Fibroblast of gingiva (primary cell): ENCODE data around the gene CDH11.

Experiments
- DNase-seq: peaks from one replicate; pipeline ENCODE4 v3.0.0-alpha.2; 2011; ENCODE audit warnings: low read depth

CDH11 gene

GRCh38 chr16:65032387-65032786 is 89.5 kb downstream of the CDH11 start:
- DNase-seq: no peak

- no peak for DNase-seq
Observed at GRCh38 chr16:65024767-65025178, 97.1 kb downstream of the CDH11 start.

GRCh38 chr16:65023802-65024201 is 98.1 kb downstream of the CDH11 start:
- no peak for DNase-seq

- no peak for DNase-seq
Observed at GRCh38 chr16:65021852-65022595, 99.8 kb downstream of the CDH11 start.

GRCh38 chr16:65016754-65017153 is 105.1 kb downstream of the CDH11 start:
- no peak for DNase-seq

- no peak for DNase-seq
Observed at GRCh38 chr16:65015599-65015998, 106.3 kb downstream of the CDH11 start.

- DNase-seq: peak; percentile 57
Observed at GRCh38 chr16:65012357-65012756, 109.5 kb downstream of the CDH11 start.

GRCh38 chr16:65010125-65010524 is 111.7 kb downstream of the CDH11 start:
- DNase-seq: no peak

GRCh38 chr16:65005696-65006095 is 116.2 kb downstream of the CDH11 start:
- no peak for DNase-seq

GRCh38 chr16:65004570-65004969 is 117.3 kb downstream of the CDH11 start:
- no peak for DNase-seq

- no peak for DNase-seq
Observed at GRCh38 chr16:65003621-65004020, 118.2 kb downstream of the CDH11 start.

- peak; percentile 68 for DNase-seq
Observed at GRCh38 chr16:65002265-65002664, 119.6 kb downstream of the CDH11 start.

GRCh38 chr16:65000654-65001053 is 121.2 kb downstream of the CDH11 start:
- no peak for DNase-seq

- DNase-seq: no peak
Observed at GRCh38 chr16:64997751-64998150, 124.1 kb downstream of the CDH11 start.

GRCh38 chr16:64997121-64997520 is 124.7 kb downstream of the CDH11 start:
- DNase-seq: no peak

- DNase-seq: no peak
Observed at GRCh38 chr16:64996641-64997040, 125.2 kb downstream of the CDH11 start.

GRCh38 chr16:64993464-64993863 is 128.4 kb downstream of the CDH11 start:
- DNase-seq: no peak

- DNase-seq: peak; percentile 6
Observed at GRCh38 chr16:64991001-64991400, 130.9 kb downstream of the CDH11 start.

- DNase-seq: no peak
Observed at GRCh38 chr16:64990101-64990500, 131.8 kb downstream of the CDH11 start.

GRCh38 chr16:64989050-64989449 is 132.8 kb downstream of the CDH11 start:
- DNase-seq: no peak

- DNase-seq: peak; percentile 59
Observed at GRCh38 chr16:64983963-64984362, 137.9 kb downstream of the CDH11 start.

- DNase-seq: peak; percentile 51
Observed at GRCh38 chr16:64983231-64983630, 138.6 kb downstream of the CDH11 start.

GRCh38 chr16:64982581-64982980 is 139.3 kb downstream of the CDH11 start:
- peak; percentile 85 for DNase-seq

- DNase-seq: no peak
Observed at GRCh38 chr16:64981568-64982281, 140.1 kb downstream of the CDH11 start.
